Ascending aorta (tissue), 2 donors: ENCODE results near the gene ZNF385A. TPM values are rescaled to one million over a fixed set of nuclear protein-coding genes. Genes with fewer than 3 reads are reported as not detected.
"Not testable (repeated sequence)": the region's sequence is repeated elsewhere in the genome, so short reads cannot be mapped to it uniquely, and the experiment has no call there.

Experiments
- DNase-seq, 2 donors: peaks; one replicate each; pipeline ENCODE4 v3.0.0-alpha.2; 2019; ENCODE audit warnings: low spot score in 2 of 2
- H3K27ac ChIP-seq, 2 donors: fragments of 200-600 bp; sonication (generic); one replicate each; pipeline ENCODE4 v1.5.1; 2016 to 2017; ENCODE audit warnings: mild to moderate bottlenecking in 1 of 2
- H3K27me3 ChIP-seq: fragments of 200-600 bp; sonication (generic); one replicate; pipeline ENCODE4 v1.5.1; 2017
- H3K36me3 ChIP-seq, 2 donors: fragments of 200-600 bp; sonication (generic); one replicate each; pipeline ENCODE4 v1.5.1; 2016
- H3K4me1 ChIP-seq, 2 donors: fragments of 200-600 bp; sonication (generic); one replicate each; pipeline ENCODE4 v1.5.1; 2016 to 2017; ENCODE audit warnings: mild to moderate bottlenecking in 1 of 2
- H3K4me3 ChIP-seq, 2 donors: fragments of 200-600 bp; sonication (generic); one replicate each; pipeline ENCODE4 v1.5.1; 2016 to 2017; ENCODE audit warnings: mild to moderate bottlenecking in 1 of 2
- H3K9me3 ChIP-seq, 2 donors: fragments of 200-600 bp; sonication (generic); one replicate each; pipeline ENCODE4 v1.5.1; 2016
- intact Hi-C: fragments of 100-400 bp; cut with DNase I; formaldehyde crosslinking; loops from one replicate; pipeline ENCODE4 v1.15.1; 2023
- total RNA-seq: library from RNA; depleted of rRNA; stranded (reverse); fragments of >200 nt; gene quantifications from one replicate; pipeline ENCODE4 v1.1.0, GENCODE V29; 2016
- TF ChIP-seq, protein P1 (sequence below), 3 experiments: fragments of 200-600 bp in 2 of 3; fragments of 450-650 bp in 1 of 3; sonication (generic) in 2 of 3; IDR thresholded peaks; one replicate each; pipeline ENCODE4 v1.5.1; 2016 to 2019; ENCODE audit warnings: antibody characterized with exemption in 3 of 3, mild to moderate bottlenecking in 1 of 3, moderate library complexity in 1 of 3

Gene ZNF385A
- total RNA-seq, 1 donor from 2014 or later: 53.2 TPM

DNA sequence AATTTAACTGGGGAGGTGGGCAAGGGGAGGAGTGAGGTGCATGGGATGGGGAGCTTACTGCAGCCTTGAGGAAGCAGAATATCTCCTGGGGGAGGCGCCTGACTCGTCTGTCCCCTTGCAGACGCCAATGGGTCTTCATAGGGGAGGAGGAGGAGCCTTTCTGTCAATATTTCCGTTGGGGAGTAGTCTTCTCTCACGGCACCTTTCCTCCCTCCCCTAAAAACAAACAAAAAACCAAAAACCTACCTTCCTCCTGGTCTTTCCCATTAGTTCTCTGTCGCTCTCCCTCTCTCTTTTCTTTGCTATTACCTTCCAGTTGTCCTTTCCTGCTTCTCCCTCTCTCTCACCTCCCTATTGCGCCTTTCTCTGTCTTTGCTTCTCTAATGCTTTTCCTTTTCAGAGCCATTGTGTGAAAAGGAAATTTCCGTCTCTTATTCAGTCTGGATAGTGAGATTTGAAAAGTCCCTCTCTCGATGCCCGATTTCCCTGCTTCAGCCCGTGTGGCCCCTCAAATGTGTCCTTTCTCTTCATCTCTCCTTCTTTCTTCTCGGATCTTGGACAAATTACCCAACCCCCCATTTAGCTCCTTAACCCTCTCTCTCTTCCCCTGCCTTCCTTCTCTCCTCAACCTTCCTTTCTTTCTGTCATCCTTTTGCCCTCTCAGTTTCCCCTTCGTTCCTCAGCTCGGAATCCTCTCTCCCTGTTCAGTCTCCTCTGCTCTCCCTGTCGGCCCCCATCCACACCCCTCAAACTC lies 26.2 kb downstream of the ZNF385A start:
- H3K36me3 ChIP-seq: no peaks in the 10 kb centered on the region
- intact Hi-C loops: loop anchor here (10.0 kb wide), 1 partner anchor 344 kb away; no protein-coding TSS in a partner anchor
- H3K4me1 ChIP-seq: peaks cover 0 to 16% of the 10 kb centered on the region in 2 donors
- TF ChIP-seq, protein P1, sequence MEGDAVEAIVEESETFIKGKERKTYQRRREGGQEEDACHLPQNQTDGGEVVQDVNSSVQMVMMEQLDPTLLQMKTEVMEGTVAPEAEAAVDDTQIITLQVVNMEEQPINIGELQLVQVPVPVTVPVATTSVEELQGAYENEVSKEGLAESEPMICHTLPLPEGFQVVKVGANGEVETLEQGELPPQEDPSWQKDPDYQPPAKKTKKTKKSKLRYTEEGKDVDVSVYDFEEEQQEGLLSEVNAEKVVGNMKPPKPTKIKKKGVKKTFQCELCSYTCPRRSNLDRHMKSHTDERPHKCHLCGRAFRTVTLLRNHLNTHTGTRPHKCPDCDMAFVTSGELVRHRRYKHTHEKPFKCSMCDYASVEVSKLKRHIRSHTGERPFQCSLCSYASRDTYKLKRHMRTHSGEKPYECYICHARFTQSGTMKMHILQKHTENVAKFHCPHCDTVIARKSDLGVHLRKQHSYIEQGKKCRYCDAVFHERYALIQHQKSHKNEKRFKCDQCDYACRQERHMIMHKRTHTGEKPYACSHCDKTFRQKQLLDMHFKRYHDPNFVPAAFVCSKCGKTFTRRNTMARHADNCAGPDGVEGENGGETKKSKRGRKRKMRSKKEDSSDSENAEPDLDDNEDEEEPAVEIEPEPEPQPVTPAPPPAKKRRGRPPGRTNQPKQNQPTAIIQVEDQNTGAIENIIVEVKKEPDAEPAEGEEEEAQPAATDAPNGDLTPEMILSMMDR (IDR thresholded peaks at IDR 0.05): no peak
- no peaks in the 10 kb centered on the region for H3K9me3 ChIP-seq
- peak overlapping the region; percentile 59 to 74 for H3K4me3 ChIP-seq
- H3K27me3 ChIP-seq: no peaks in the 10 kb centered on the region
- DNase-seq: no peak
- peak overlapping the region; percentile 78 to 80 for H3K27ac ChIP-seq

DNA sequence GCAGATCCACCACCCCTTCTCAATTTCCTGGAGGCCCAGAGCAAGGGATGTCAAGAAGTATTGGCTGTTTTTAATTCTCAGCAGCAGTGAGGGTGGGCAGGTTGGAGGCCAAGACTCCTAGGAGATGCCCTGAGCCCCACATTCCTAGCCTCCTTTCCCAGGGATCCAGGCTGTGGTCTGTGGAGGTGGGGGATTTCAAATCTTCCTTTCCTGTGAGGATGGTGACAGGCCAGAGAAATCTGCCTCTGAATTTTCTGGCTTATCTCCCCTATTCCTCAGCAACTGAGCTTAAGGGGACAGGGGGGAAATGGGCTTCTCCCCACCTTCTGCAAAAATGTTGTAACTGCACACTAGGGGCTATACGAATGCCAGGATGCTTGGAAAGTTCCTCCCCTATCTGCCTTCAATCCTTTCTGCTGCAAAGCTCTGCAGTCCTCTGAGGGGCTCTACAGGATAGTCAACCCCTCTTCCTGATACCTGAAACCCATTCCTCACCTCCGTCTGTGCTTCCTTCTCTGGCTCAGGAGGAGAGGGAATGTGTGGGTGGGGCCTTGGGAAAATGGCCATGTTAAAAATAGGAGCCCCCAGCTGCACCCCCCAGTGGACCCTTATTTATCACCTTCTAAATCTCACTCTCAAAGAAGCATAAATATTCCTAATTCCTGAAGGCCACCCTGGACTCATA lies 26.9 kb downstream of the ZNF385A start:
- TF ChIP-seq, protein P1 (IDR thresholded peaks at IDR 0.05): no peak
- intact Hi-C loops: loop anchor here (10.0 kb wide), 1 partner anchor 343 kb away; no protein-coding TSS in a partner anchor
- H3K36me3 ChIP-seq: no peaks in the 10 kb centered on the region
- H3K4me1 ChIP-seq: peaks cover 0 to 23% of the 10 kb centered on the region in 2 donors
- no peaks in the 10 kb centered on the region for H3K9me3 ChIP-seq
- no peak for DNase-seq
- no peak overlapping the region for H3K4me3 ChIP-seq
- H3K27ac ChIP-seq: no peak overlapping the region
- H3K27me3 ChIP-seq: no peaks in the 10 kb centered on the region

DNA sequence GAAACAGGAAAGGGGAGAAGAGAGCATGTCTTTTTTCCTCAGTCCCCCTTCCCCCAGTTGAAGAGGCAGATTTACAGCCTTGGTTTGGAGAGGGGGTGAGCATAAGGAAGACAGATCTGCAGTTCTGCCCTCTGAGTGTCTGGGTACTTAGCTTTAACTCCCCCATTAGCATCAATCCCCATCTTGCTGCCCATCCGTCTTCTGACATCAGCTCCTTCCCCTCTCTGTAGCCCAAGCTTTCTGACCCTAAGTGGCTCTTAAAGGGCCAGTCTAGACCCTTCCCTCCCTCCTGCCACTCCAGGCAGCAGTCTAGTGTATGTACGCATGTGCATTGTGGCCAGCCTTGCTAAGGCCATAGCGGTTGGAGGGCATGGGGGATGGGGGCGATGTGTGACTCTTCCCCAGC lies 27.6 kb downstream of the ZNF385A start:
- H3K27ac ChIP-seq: no peak overlapping the region
- no peak for DNase-seq
- no peaks in the 10 kb centered on the region for H3K27me3 ChIP-seq
- TF ChIP-seq, protein P1 (IDR thresholded peaks at IDR 0.05): no peak
- intact Hi-C loops: loop anchor here (10.0 kb wide), 1 partner anchor 342 kb away; no protein-coding TSS in a partner anchor
- H3K9me3 ChIP-seq: no peaks in the 10 kb centered on the region
- H3K4me1 ChIP-seq: peaks cover 6 to 29% of the 10 kb centered on the region in 2 donors
- no peak overlapping the region for H3K4me3 ChIP-seq
- H3K36me3 ChIP-seq: no peaks in the 10 kb centered on the region

DNA sequence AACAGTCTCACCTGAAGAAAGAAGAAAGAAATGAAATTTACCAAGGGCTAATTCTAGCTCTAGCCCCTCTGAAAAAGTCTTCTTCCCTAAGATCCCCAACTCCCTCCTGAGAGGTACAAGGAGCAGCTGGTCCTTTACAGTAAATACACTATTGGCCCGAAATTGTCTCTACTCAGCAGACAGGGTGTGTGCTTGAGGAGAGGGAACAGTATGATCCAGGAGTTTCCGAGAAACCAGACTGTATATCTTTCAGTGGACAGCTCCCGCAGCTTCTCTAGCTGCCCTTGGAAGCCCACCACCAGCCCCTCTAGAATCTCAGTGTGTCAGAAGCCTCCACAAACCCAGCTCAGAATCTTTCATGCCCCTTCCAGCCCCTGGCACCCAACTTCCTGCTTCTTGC lies 28.3 kb downstream of the ZNF385A start:
- Histone ChIP-seq H3K4me1 (peaks cover 6 to 29% of the 10 kb centered on the region in 2 donors), H3K27me3 (no peaks in the 10 kb centered on the region), H3K4me3 (no peak overlapping the region), H3K9me3 (no peaks in the 10 kb centered on the region), H3K36me3 (peaks cover 0 to under 1% of the 10 kb centered on the region in 2 donors), H3K27ac (no peak overlapping the region)
- DNase-seq: no peak
- intact Hi-C loops: loop anchor here (10.0 kb wide), 1 partner anchor 341 kb away; no protein-coding TSS in a partner anchor
- TF ChIP-seq, protein P1 (IDR thresholded peaks at IDR 0.05): no peak

DNA sequence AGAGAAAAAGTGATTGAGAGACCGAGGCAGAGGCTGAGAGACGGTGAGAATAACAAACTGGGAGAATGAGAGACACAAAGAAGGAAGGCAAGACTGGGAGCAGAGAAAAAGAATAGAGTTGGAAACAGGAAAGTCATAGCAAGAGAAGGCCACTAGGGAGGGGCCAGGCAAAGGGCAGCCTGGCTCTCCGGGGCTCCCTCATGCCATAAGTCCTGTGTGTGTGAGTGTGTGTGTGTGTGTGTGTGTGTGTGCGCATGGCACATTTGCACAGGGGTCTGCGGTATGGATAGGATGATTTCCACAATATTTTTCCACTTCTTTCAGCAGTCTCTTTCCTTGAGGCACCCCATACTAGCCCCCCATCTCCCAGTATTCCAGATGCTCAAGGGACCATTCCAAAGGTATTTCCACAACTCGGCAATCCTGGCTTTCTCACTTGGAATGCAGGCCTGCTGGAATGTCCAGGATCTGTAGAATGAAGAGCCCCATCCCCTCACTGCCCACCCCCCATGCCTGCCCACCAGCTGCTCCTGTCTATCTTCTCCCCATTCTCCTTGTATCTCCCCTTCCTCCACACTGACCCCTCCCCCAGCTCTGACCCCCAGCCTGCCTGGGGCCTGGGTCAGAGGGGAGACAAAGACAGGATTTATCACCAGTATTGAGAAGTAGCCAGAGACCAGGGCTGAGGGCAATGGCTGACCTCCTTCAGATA lies 29.3 kb downstream of the ZNF385A start:
- no peak for DNase-seq
- TF ChIP-seq, protein P1 (IDR thresholded peaks at IDR 0.05): no peak
- Histone ChIP-seq H3K36me3 (peaks cover 6 to 11% of the 10 kb centered on the region in 2 donors), H3K4me3 (no peak overlapping the region), H3K27me3 (no peaks in the 10 kb centered on the region), H3K27ac (no peak overlapping the region), H3K4me1 (peaks cover 6 to 27% of the 10 kb centered on the region in 2 donors), H3K9me3 (no peaks in the 10 kb centered on the region)
- intact Hi-C loops: loop anchor here (10.0 kb wide), 1 partner anchor 340 kb away; no protein-coding TSS in a partner anchor

DNA sequence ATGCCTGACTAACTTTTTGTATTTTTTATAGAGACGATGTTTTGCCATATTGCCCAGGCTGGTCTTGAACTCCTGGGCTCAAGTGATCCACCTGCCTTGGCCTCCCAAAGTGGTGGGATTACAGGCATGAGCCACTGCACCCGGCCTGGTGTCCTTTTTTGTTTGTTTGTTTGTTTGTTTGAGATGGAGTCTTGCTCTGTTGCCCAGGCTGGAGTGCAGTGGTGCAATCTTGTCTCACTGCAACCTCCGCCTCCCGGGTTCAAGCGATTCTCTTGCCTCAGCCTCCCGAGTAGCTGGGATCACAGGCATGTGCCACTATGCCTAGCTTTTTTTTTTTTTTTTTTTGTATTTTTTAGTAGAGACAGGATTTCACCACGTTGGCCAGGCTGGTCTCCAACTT lies 30.3 kb downstream of the ZNF385A start:
- intact Hi-C loops: loop anchor here (10.0 kb wide), 1 partner anchor 339 kb away; no protein-coding TSS in a partner anchor

More for the DNA sequence above, 30.3 kb downstream of the ZNF385A start:
- H3K27ac ChIP-seq, H3K27me3 ChIP-seq, H3K9me3 ChIP-seq, H3K4me3 ChIP-seq, DNase-seq: not testable (repeated sequence)
- Histone ChIP-seq H3K36me3 (peaks cover 16 to 19% of the 10 kb centered on the region in 2 donors), H3K4me1 (peaks cover 6 to 21% of the 10 kb centered on the region in 2 donors)
